Motor neuron (in vitro differentiated cells): Measurements from ENCODE around the gene RIPOR2. TPM values are rescaled to one million over a fixed set of nuclear protein-coding genes. Genes with fewer than 3 reads are reported as not detected.
"Not testable (repeated sequence)": the region's sequence is repeated elsewhere in the genome, so short reads cannot be mapped to it uniquely, and the experiment has no call there.

Experiments used
- ATAC-seq, 8 experiments: fragments of 200-7000 bp; cut with Tn5 transposase; replicated peaks in 6 of 8; 2 replicates each; pipeline ENCODE4 v1.8.0; 2021; ENCODE audit warnings: mild to moderate bottlenecking in 8 of 8, moderate library complexity in 8 of 8
- H3K27ac ChIP-seq, 2 donors: fragments of 250-450 bp; sonication (Bioruptor Pico); 2 replicates each; pipeline ENCODE4 v1.9.0; 2021; ENCODE audit warnings: antibody characterized with exemption in 2 of 2, mild to moderate bottlenecking in 2 of 2, moderate library complexity in 1 of 2
- H3K4me1 ChIP-seq, 2 donors: fragments of 250-450 bp; sonication (Bioruptor Pico); replicated peaks in 1 of 2; 2 replicates each; pipeline ENCODE4 v1.6.1; 2021; ENCODE audit warnings: antibody characterized with exemption in 2 of 2, mild to moderate bottlenecking in 2 of 2, moderate library complexity in 1 of 2
- H3K4me3 ChIP-seq, 5 donors: fragments of 250-450 bp; sonication (Bioruptor Pico); 2 replicates each; pipeline ENCODE4 v1.9.0; 2021; ENCODE audit warnings: antibody characterized with exemption in 5 of 5, mild to moderate bottlenecking in 5 of 5, moderate library complexity in 4 of 5
- WGBS, 10 experiments: fragments of 450-650 bp; shearing (Covaris generic); methylation state at CpG; one replicate each; pipeline ENCODE4 v1.0.0; 2022; 5-methylcytosine and 5-hydroxymethylcytosine counted together
- in situ Hi-C, 9 experiments: fragments of 400-800 bp; cut with MboI; loops; one replicate each; pipeline ENCODE4 v1.15.0; 2021; ENCODE audit warnings: low sequenced_read_pairs in 9 of 9, low pct_unique_long_range_greater_than_20kb in 2 of 9; ENCODE audit not compliant: unreplicated experiment in 9 of 9
- total RNA-seq, 8 experiments: library from RNA; unstranded; fragments of 300-600 nt; gene quantifications; 2 replicates each; pipeline versions ENCODE4 v1.2.3 to v1.2.4, GENCODE V29; 2022

Gene RIPOR2
- total RNA-seq, 8 experiments from 2014 or later, result 0.15 to 30.4 (median 21.7) TPM

- in situ Hi-C loops, result no loop called here
- ATAC-seq, result no peak
- Histone ChIP-seq H3K4me1 (no peaks in the 10 kb centered on the region), H3K4me3 (no peak overlapping the region), H3K27ac (no peak overlapping the region)
- 20 to 83% (median 50%) methylated on average over 1 of the region's 1 CpG; no CpG with 5 or more reads in 4 of the 10 experiments for WGBS, 10 experiments
Measured at GRCh38 chr6:24967211-24967610, 31.5 kb upstream of the RIPOR2 start.

- Histone ChIP-seq H3K4me3 (no peak overlapping the region), H3K27ac (no peak overlapping the region), H3K4me1 (no peaks in the 10 kb centered on the region)
- in situ Hi-C loops, result no loop called here
- WGBS, 10 experiments, result 7 to 100% (median 86%) methylated on average over 1 to 4 of the region's 4 CpGs; no CpG with 5 or more reads in 2 of the 10 experiments
- peak in 1 of 8 experiments; percentile 42 for ATAC-seq
Measured at GRCh38 chr6:24966381-24966780, 30.6 kb upstream of the RIPOR2 start.

GRCh38 chr6:24963887-24964570, 28.3 kb upstream of the RIPOR2 start:
- H3K4me1 ChIP-seq, result no peaks in the 10 kb centered on the region
- peak in 1 of 8 experiments; percentile 9 for ATAC-seq
- H3K27ac ChIP-seq, result no peak overlapping the region
- 73 to 100% (median 93%) methylated on average over 2 to 6 of the region's 6 CpGs; no CpG with 5 or more reads in 1 of the 10 experiments for WGBS, 10 experiments
- H3K4me3 ChIP-seq, result no peak overlapping the region
- in situ Hi-C loops, result no loop called here

GRCh38 chr6:24963339-24963738, 27.6 kb upstream of the RIPOR2 start:
- in situ Hi-C loops, result no loop called here
- ATAC-seq, result peak in 2 of 8 experiments; percentile 48 to 93
- H3K27ac ChIP-seq, result no peak overlapping the region
- no peak overlapping the region for H3K4me3 ChIP-seq
- 0 to 100% (median 44%) methylated on average over 1 of the region's 1 CpG; no CpG with 5 or more reads in 3 of the 10 experiments for WGBS, 10 experiments
- H3K4me1 ChIP-seq, result no peaks in the 10 kb centered on the region

GRCh38 chr6:24961852-24962251, 26.1 kb upstream of the RIPOR2 start:
- H3K4me1 ChIP-seq, result no peaks in the 10 kb centered on the region
- WGBS, 10 experiments, result 33 to 100% (median 86%) methylated on average over 1 to 4 of the region's 5 CpGs; no CpG with 5 or more reads in 3 of the 10 experiments
- in situ Hi-C loops, result no loop called here
- H3K27ac ChIP-seq, result no peak overlapping the region
- ATAC-seq, result peak in 1 of 8 experiments; percentile 34
- no peak overlapping the region for H3K4me3 ChIP-seq

- Histone ChIP-seq H3K4me3 (no peak overlapping the region), H3K4me1 (no peaks in the 10 kb centered on the region), H3K27ac (no peak overlapping the region)
- WGBS, 10 experiments, result 45 to 100% (median 85%) methylated on average over 1 to 3 of the region's 3 CpGs; no CpG with 5 or more reads in 3 of the 10 experiments
- in situ Hi-C loops, result no loop called here
- peak in 2 of 8 experiments; percentile 19 to 92 for ATAC-seq
Measured at GRCh38 chr6:24960991-24961475, 25.3 kb upstream of the RIPOR2 start.

- WGBS, 10 experiments, result 60 to 100% (median 86%) methylated on average over 1 of the region's 1 CpG; no CpG with 5 or more reads in 6 of the 10 experiments
- in situ Hi-C loops, result no loop called here
- ATAC-seq, result no peak
- no peak overlapping the region for H3K4me3 ChIP-seq
- no peak overlapping the region for H3K27ac ChIP-seq
- H3K4me1 ChIP-seq, result no peaks in the 10 kb centered on the region
Measured at GRCh38 chr6:24959319-24959718, 23.6 kb upstream of the RIPOR2 start.

- Histone ChIP-seq H3K27ac (no peak overlapping the region), H3K4me1 (no peaks in the 10 kb centered on the region), H3K4me3 (no peak overlapping the region)
- in situ Hi-C loops, result no loop called here
- WGBS, 10 experiments, result 73 to 100% (median 100%) methylated on average over 1 to 3 of the region's 3 CpGs; no CpG with 5 or more reads in 5 of the 10 experiments
- ATAC-seq, result no peak
Measured at GRCh38 chr6:24957199-24957598, 21.4 kb upstream of the RIPOR2 start.

GRCh38 chr6:24953726-24954125, 18.0 kb upstream of the RIPOR2 start:
- no peak overlapping the region for H3K4me3 ChIP-seq
- no peak overlapping the region for H3K27ac ChIP-seq
- 57 to 100% (median 80%) methylated on average over 1 to 3 of the region's 3 CpGs; no CpG with 5 or more reads in 1 of the 10 experiments for WGBS, 10 experiments
- no peak for ATAC-seq
- in situ Hi-C loops, result no loop called here
- no peaks in the 10 kb centered on the region for H3K4me1 ChIP-seq

- in situ Hi-C loops, result no loop called here
- 11 to 96% (median 74%) methylated on average over 1 to 4 of the region's 5 CpGs; no CpG with 5 or more reads in 2 of the 10 experiments for WGBS, 10 experiments
Measured at GRCh38 chr6:24951811-24952299, 16.1 kb upstream of the RIPOR2 start.

GRCh38 chr6:24950218-24950941, 14.6 kb upstream of the RIPOR2 start:
- H3K4me1 ChIP-seq, result no peaks in the 10 kb centered on the region
- WGBS, 10 experiments, result 47 to 93% (median 77%) methylated on average over 1 to 3 of the region's 3 CpGs; no CpG with 5 or more reads in 3 of the 10 experiments
- in situ Hi-C loops, result no loop called here
- no peak for ATAC-seq
- H3K27ac ChIP-seq, result no peak overlapping the region
- no peak overlapping the region for H3K4me3 ChIP-seq

More at GRCh38 chr6:24951811-24952299, 16.1 kb upstream of the RIPOR2 start:
- Histone ChIP-seq H3K27ac (no peak overlapping the region), H3K4me1 (no peaks in the 10 kb centered on the region), H3K4me3 (no peak overlapping the region)
- ATAC-seq, result peak in 2 of 8 experiments; percentile 38 to 55

- no peak for ATAC-seq
Measured at GRCh38 chr6:24949020-24949569, 13.3 kb upstream of the RIPOR2 start.

GRCh38 chr6:24948261-24948660, 12.5 kb upstream of the RIPOR2 start:
- 82 to 100% (median 100%) methylated on average over 1 to 5 of the region's 7 CpGs; no CpG with 5 or more reads in 1 of the 10 experiments for WGBS, 10 experiments
- in situ Hi-C loops, H3K27ac ChIP-seq, H3K4me1 ChIP-seq, H3K4me3 ChIP-seq, ATAC-seq: not testable (repeated sequence)

More at GRCh38 chr6:24949020-24949569, 13.3 kb upstream of the RIPOR2 start:
- WGBS, 10 experiments, result 50 to 90% (median 72%) methylated on average over 1 to 8 of the region's 8 CpGs
- Histone ChIP-seq H3K4me1 (no peaks in the 10 kb centered on the region), H3K27ac (no peak overlapping the region), H3K4me3 (no peak overlapping the region)
- in situ Hi-C loops, result no loop called here
